Renal pelvis (tissue), 4 donors: Measurements from ENCODE around the gene MAN2A1. TPM values are rescaled to one million over a fixed set of nuclear protein-coding genes. Genes with fewer than 3 reads are reported as not detected.

Experiments
- DNase-seq: peaks from one replicate; pipeline ENCODE4 v3.0.0-alpha.2; 2013
- polyA plus RNA-seq, 3 donors: library from polyadenylated mRNA; unstranded; fragments of 120-200 nt; gene quantifications; one replicate each; pipeline ENCODE4 v1.2.1, GENCODE V29; 2013; ENCODE audit not compliant: insufficient read length in 3 of 3

Gene MAN2A1
- polyA plus RNA-seq, 3 donors = 55.8 to 72.6 (median 70.5) TPM

- no peak for DNase-seq
These were observed 18.6 kb upstream of the MAN2A1 start for GRCh38 chr5:109671136-109671535.

DNA sequence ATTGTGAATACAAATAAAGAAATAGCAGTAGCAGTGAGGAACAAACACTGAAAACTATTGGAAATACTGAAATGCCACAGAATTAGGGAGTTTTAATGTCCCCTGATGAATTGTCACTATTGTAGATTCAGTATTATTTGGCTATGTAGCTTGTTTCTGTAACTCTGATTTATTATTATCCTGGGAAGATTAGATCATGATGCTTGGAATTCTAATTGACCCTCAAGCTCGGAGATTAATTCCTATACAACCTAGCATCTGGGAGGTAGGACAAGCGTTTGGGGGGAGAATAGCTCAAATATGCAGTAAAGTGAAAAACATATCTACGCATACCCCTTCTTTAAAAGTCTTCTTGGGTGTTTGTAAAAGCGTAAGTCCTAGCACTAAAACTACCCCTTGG lies 15.1 kb upstream of the MAN2A1 start:
- DNase-seq = no peak

DNA sequence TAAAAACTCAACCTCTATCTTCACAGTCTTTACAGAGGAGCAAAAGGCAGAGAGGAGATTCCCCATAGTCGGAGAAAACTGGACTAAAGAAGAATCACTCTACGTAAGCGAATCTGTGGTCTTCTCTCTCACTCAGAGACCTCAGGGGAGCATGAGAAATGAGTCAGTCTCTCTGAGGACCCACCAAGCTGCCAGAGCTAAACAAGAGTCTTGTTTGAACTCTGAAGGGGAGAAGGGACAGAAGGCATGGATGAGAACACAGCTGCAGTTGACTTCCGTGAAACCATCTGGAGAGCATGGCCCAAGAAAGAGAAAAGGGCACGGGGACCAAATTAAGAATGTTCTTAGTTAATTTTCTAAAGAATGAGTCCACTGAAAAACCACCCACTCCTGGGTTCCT lies 12.8 kb upstream of the MAN2A1 start:
- no peak for DNase-seq

DNA sequence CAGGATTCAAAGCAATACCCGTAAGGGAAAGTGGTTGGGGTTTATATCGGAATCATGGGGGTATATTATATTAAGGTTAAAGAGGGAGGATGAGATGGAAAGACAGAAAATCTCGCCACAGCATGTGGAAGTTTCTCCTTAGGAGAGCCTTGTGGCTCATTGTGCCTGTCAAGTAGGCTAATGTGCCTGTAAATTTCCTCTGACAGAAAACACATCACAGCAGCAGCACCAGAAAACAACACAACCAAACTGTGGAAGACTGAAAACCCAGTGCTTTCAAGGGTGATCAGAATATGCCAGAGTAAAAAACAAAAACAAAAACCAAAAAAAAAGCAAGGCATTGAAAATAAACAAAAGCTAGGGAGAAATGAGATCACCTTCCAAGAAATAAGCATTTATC lies 11.3 kb upstream of the MAN2A1 start:
- no peak for DNase-seq

- no peak for DNase-seq
These were observed 8.0 kb upstream of the MAN2A1 start for GRCh38 chr5:109681763-109682162.

DNA sequence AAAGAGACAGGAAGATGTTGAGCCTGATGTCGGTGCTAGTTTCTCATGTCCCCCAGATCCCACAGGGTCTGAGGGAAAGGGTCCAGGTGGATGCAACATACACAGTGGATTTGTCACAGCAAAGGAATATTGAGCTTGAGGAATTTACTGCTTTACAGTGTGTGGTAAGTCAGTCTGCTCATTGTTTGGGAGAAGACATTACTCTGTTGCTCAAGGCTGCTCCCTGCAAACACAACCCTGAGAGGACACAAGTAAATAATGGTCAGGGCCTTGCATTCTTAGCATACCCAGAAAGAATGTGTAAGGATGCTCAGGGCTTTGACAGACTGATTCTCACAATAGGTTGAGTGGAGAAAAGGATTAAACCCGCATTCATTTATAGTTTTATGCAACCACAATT lies 7.3 kb upstream of the MAN2A1 start:
- no peak for DNase-seq

- no peak for DNase-seq
These were observed 3.8 kb upstream of the MAN2A1 start for GRCh38 chr5:109685916-109686315.

GRCh38 chr5:109688630-109688969 lies 1.1 kb upstream of the MAN2A1 start:
- DNase-seq = peak; percentile 44

- peak; percentile 91 for DNase-seq
These were observed 572 bp upstream of the MAN2A1 start for GRCh38 chr5:109688970-109689739.

DNA sequence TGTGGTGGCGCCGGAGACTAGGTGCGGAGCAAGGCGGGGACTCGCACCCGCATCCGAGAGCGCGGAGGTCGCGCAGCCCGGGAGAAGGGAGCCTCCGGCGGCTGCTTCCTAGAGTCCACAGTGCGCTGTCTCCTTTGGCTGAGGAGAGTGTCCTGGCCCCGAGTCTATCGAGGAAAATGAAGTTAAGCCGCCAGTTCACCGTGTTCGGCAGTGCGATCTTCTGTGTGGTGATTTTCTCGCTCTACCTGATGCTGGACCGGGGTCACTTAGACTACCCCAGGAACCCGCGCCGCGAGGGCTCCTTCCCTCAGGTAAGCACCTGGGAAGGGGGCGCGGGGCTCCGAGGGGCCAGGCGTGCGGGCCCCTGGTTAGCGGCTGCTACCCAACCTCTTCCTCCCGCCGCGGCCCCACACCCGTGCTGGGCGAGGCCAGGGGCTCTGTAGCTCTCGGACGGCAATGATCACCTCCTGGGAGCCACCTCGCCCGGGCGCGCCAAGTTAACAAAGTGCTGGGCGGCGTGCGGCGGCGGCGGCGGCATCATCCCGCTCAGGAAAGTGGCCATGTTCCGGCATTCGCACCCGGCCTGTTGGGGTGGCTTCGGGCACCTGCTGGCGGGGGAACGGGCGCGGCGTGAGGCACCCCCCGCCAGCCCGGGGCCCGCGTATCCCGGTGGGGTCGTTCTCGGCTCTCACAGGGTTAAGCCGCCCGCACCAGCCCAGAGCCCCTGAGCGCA lies 681 bp downstream of the MAN2A1 start:
- DNase-seq = peak; percentile 30

- DNase-seq = peak; percentile 83
These were observed 1.3 kb downstream of the MAN2A1 start for GRCh38 chr5:109690975-109691574.

- no peak for DNase-seq
These were observed 2.3 kb downstream of the MAN2A1 start for GRCh38 chr5:109691996-109692395.

DNA sequence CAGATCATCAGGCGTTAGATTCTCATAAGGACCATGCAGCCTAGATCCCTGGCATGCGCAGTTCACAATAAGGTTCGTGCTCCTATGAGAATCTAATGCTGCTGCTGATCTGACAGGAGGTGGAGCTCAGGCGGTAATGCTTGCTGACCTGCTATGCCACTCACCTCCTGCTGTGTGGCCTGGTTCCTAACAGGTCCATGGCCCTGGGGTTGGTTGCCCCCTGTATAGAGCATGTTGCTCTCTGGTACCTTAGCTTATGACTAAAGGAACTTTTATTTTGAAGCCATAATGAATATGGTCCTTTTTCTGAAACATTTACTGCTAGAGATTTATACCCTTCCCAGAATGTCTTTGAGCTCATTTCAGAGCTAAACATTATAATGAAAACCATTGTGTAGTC lies 3.1 kb downstream of the MAN2A1 start:
- no peak for DNase-seq

- no peak for DNase-seq
These were observed 4.0 kb downstream of the MAN2A1 start for GRCh38 chr5:109693535-109694400.

DNA sequence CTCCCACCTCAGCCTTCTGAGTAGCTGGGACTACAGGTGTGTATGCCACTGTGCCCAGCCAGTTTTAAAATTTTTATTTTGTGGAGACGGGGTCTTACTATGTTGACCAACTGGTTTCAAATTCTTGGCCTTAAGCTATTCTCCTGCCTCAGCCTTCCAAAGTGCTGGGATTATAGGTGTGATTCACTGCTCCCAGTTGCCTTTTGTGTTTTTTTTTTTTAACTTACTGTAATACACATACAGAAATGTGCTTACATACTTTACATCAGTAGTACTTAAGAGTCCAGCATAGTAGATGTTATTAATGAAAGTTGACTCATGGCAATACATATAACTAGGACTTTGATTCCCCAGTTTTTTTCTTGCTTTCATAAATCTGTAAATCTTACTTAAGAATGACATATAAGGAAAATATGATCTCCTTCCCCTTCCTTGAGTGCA lies 4.7 kb downstream of the MAN2A1 start:
- DNase-seq = no peak

DNA sequence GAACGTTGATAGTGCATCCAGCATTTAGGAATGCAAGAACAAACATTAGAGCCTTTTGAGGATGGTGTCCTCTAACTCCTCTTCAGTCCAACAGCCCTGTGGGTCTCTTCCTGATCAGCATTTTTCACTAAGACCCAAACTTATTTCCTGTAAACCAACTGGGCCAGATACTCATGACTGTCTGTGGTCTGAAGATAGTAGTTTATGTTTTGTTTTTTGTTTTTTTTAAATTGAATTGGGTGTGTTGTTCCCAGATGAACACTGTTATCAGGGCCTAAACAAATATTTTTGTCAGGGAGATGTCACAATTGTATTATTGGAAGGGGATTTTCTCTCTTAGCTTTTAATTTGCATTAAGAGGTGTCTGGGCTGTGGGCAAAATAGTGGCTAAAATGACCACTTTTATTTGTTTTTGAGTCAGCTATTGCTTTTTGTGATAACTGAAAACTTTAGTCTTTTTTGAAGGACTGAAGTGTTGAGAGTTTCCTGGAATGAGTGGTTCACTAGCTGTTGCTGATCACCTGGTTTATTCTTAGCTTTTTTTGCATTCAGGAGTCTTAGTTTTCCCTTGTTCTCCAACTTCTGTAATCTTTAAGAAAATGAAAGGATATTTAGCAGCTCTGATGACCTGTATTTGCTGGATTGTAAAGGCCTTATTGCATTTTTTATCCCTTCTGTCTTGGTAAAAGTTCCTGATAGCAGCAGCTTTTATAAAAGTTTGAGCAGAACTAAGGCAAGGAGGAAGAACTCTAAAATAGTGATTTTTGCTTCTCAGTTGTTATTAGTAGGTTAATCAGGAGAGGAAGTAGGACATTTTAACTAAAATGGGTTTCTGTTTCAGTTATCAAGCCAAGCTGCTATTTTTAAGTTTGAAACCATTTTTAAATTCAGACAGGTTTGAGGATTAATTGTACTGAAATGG lies 5.5 kb downstream of the MAN2A1 start:
- DNase-seq = no peak

- DNase-seq = no peak
These were observed 7.6 kb downstream of the MAN2A1 start for GRCh38 chr5:109697339-109697738.

DNA sequence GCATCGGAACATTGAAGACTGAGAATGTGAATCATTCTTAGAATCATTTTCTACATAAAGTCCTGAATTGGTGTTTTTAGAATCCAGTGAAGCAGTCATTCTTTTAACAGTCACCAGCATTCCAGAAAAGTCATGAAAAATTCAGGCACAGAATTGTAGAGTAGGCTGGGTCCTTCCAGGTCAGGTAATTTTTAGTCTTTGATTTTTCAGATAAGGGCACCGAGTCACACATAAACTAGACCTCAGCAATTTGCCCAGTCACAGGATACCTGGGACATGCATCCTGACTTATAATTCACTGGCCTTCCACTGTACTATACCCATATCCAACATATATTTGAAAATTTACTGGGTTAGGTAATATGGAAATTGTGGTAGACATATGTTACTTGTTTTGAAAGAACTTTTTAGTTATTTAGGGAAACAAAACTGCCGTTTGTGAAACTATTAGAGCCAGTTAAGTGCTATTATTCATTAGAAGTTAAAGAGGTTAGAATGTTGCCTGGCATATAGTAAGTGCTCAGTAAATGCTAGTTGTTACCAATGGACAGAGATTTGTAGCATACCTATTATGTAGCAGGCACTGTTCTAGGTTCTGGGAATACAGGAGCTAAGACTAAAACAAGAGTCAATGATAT lies 10.9 kb downstream of the MAN2A1 start:
- DNase-seq = no peak

DNA sequence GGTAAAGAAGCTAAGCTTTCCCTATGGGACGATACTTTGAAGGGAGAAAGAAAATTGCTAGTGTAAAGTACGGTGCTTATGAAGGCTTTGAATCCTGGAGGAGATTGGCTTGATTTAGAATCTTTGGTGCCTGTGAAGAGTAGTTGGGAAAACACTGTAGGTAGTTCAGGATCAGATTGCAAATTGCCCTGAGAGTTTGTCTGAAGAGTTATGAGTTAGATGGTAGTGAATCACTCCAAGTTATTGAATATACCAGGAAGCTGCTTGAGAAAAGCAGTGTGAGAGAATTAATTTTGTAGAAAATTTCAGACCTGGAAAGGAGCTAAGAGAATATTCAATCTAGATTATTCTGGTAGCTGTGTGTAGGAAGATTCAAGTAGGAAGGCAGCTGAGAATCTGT lies 11.5 kb downstream of the MAN2A1 start:
- no peak for DNase-seq

DNA sequence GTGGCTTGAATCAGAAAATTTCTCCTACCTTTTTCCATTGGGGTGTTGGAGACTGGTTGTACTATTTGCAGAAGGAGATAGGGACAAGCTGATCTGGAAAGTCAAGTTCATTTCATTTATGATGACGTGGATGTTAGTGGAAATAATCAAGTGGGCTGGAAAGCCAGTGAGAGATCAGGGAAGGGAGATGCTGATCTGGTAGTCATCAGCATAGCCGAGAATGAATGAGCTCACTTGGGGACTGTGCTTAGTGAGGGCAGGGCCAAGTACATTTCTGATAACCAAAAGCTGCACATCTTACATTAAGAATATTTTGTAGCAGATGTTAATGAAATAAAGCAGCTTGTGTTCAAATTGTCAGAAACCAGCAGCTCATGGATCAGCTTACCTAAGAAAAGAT lies 12.1 kb downstream of the MAN2A1 start:
- no peak for DNase-seq

GRCh38 chr5:109703166-109703565 lies 13.4 kb downstream of the MAN2A1 start:
- no peak for DNase-seq
